ENCODE results near the gene CRTC2. TPM values are rescaled to one million over a fixed set of nuclear protein-coding genes. Genes with fewer than 3 reads are reported as not detected.

The CRTC2 gene
- total RNA-seq, 1 donor from 2014 or later: 247 TPM

GRCh38 chr1:153929426-153929825, 29.0 kb downstream of the CRTC2 start:
- Mint-ChIP-seq H3K27ac (no peak overlapping the region), H3K4me3 (no peak overlapping the region), H3K27me3 (no peaks in the 10 kb centered on the region), H3K36me3 (ENCODE audit: low read depth) (peaks cover 49% of the 10 kb centered on the region), H3K9me3 (no peaks in the 10 kb centered on the region), H3K4me1 (peaks cover 2% of the 10 kb centered on the region)
- DNase-seq: no peak
- ChIA-PET POLR2A (interaction anchor here (1.4 to 3.7 kb wide), 3 partner anchors 10 to 27 kb away, joined by 3 to 25 read pairs (median 7); partner anchors contain the start of gene DENND4B), CTCF (no interaction called here)
- intact Hi-C loops (cut with micrococcal nuclease): no loop called here
- TF ChIP-seq CTCF (IDR thresholded peaks at IDR 0.05): no peak
- ATAC-seq (ENCODE audit: low read depth): no peak

- H3K27ac Mint-ChIP-seq: peak overlapping the region; percentile 24
- intact Hi-C loops (cut with micrococcal nuclease): no loop called here
- TF ChIP-seq CTCF (IDR thresholded peaks at IDR 0.05): no peak
- ChIA-PET POLR2A (interaction anchor here (0.5 to 3.7 kb wide), 8 partner anchors 11 to 251 kb away, joined by 3 to 25 read pairs (median 4); partner anchors contain the start of gene DENND4B), CTCF (no interaction called here)
- DNase-seq (no peak), ATAC-seq (ENCODE audit: low read depth) (no peak)
- H3K9me3 Mint-ChIP-seq: no peaks in the 10 kb centered on the region
- H3K4me3 Mint-ChIP-seq: no peak overlapping the region
- H3K36me3 Mint-ChIP-seq (ENCODE audit: low read depth): peaks cover 44% of the 10 kb centered on the region
- H3K27me3 Mint-ChIP-seq: no peaks in the 10 kb centered on the region
- H3K4me1 Mint-ChIP-seq: peaks cover 6% of the 10 kb centered on the region
These were observed 29.5 kb downstream of the CRTC2 start for GRCh38 chr1:153928791-153929341.

- Mint-ChIP-seq H3K4me3 (no peak overlapping the region), H3K9me3 (no peaks in the 10 kb centered on the region), H3K27ac (peak overlapping the region; percentile 1), H3K27me3 (no peaks in the 10 kb centered on the region), H3K36me3 (ENCODE audit: low read depth) (peaks cover 44% of the 10 kb centered on the region), H3K4me1 (peaks cover 11% of the 10 kb centered on the region)
- TF ChIP-seq CTCF (IDR thresholded peaks at IDR 0.05): no peak
- intact Hi-C loops (cut with micrococcal nuclease): no loop called here
- ATAC-seq (ENCODE audit: low read depth) (no peak), DNase-seq (no peak)
- POLR2A ChIA-PET: interaction anchor here (0.9 to 3.7 kb wide), 5 partner anchors 12 to 58 kb away, joined by 3 to 25 read pairs (median 4); partner anchors contain the start of gene DENND4B
- CTCF ChIA-PET: no interaction called here
These were observed 30.2 kb downstream of the CRTC2 start for GRCh38 chr1:153928245-153928644.

- no peak for ATAC-seq (ENCODE audit: low read depth)
- ChIA-PET CTCF (no interaction called here), POLR2A (interaction anchor here (0.7 to 7.6 kb wide), 4 partner anchors 19 to 103 kb away, joined by 7 to 186 read pairs (median 8); partner anchors contain the start of genes CREB3L4, DENND4B and RPS27)
- Mint-ChIP-seq H3K27ac (no peak overlapping the region), H3K36me3 (ENCODE audit: low read depth) (peaks cover 32% of the 10 kb centered on the region), H3K27me3 (no peaks in the 10 kb centered on the region), H3K4me3 (no peak overlapping the region), H3K4me1 (peaks cover 19% of the 10 kb centered on the region), H3K9me3 (no peaks in the 10 kb centered on the region)
- TF ChIP-seq CTCF (IDR thresholded peaks at IDR 0.05): no peak
- intact Hi-C loops (cut with micrococcal nuclease): no loop called here
- DNase-seq: no peak
These were observed 32.0 kb downstream of the CRTC2 start for GRCh38 chr1:153926405-153926804.
